Activated CD8-positive, alpha-beta memory T cell treated with anti-CD3 and anti-CD28 coated beads for 48 hours (primary cell): Measurements from ENCODE around the gene ARID5B.

ENCODE experiments used
- DNase-seq, 3 experiments: peaks; one replicate each; pipeline ENCODE4 v3.0.0-alpha.2; 2020; ENCODE audit warnings: low read depth in 2 of 3, low spot score in 2 of 3

ARID5B gene

GRCh38 chr10:61887772-61888171 lies 13.7 kb upstream of the ARID5B start:
- DNase-seq: no peak

- DNase-seq: no peak
Observed at GRCh38 chr10:61888744-61889143, 12.8 kb upstream of the ARID5B start.

- no peak for DNase-seq
Observed at GRCh38 chr10:61890430-61890829, 11.1 kb upstream of the ARID5B start.

GRCh38 chr10:61890881-61891409 lies 10.6 kb upstream of the ARID5B start:
- DNase-seq: no peak

GRCh38 chr10:61891906-61892585 lies 9.5 kb upstream of the ARID5B start:
- no peak for DNase-seq

- no peak for DNase-seq
Observed at GRCh38 chr10:61892961-61893360, 8.5 kb upstream of the ARID5B start.

GRCh38 chr10:61894133-61894532 lies 7.4 kb upstream of the ARID5B start:
- no peak for DNase-seq

- DNase-seq: no peak
Observed at GRCh38 chr10:61895898-61896600, 5.5 kb upstream of the ARID5B start.

- peak in 1 of 3 experiments; percentile 46 for DNase-seq
Observed at GRCh38 chr10:61896854-61897661, 4.4 kb upstream of the ARID5B start.

- DNase-seq: no peak
Observed at GRCh38 chr10:61897671-61898434, 3.6 kb upstream of the ARID5B start.

GRCh38 chr10:61898435-61898778 lies 3.1 kb upstream of the ARID5B start:
- no peak for DNase-seq

GRCh38 chr10:61899069-61899531 lies 2.4 kb upstream of the ARID5B start:
- no peak for DNase-seq

- no peak for DNase-seq
Observed at GRCh38 chr10:61899663-61899996, 1.9 kb upstream of the ARID5B start.

GRCh38 chr10:61899997-61900828 lies 1.3 kb upstream of the ARID5B start:
- DNase-seq: no peak

GRCh38 chr10:61901829-61902444 lies 438 bp downstream of the ARID5B start:
- DNase-seq: no peak

- DNase-seq: no peak
Observed at GRCh38 chr10:61902445-61903220, 1.1 kb downstream of the ARID5B start.

GRCh38 chr10:61903221-61903927 lies 1.9 kb downstream of the ARID5B start:
- peak in 2 of 3 experiments; percentile 55 to 58 for DNase-seq

GRCh38 chr10:61903928-61904344 lies 2.4 kb downstream of the ARID5B start:
- no peak for DNase-seq
